ENCODE data around the gene DDR2.

DDR2 gene

GRCh38 chr1:162678439-162678838, 46.2 kb downstream of the DDR2 start:
- H3K36me3 ChIP-seq (ENCODE audit: control insufficient read depth, insufficient read depth, low read length) = no peaks in the 10 kb centered on the region
- no peak overlapping the region for H3K9ac ChIP-seq (ENCODE audit: low read length)
- no peaks in the 10 kb centered on the region for H3K4me1 ChIP-seq (ENCODE audit: control insufficient read depth, insufficient read depth, low read length)
- no peak overlapping the region for H3K4me3 ChIP-seq (ENCODE audit: low read length)
- H3K27me3 ChIP-seq (ENCODE audit: control insufficient read depth, insufficient read depth, low read length) = no peaks in the 10 kb centered on the region
- no peaks in the 10 kb centered on the region for H3K9me3 ChIP-seq (ENCODE audit: control insufficient read depth, low read length)

- no peaks in the 10 kb centered on the region for H3K4me1 ChIP-seq (ENCODE audit: control insufficient read depth, insufficient read depth, low read length)
These were observed 47.0 kb downstream of the DDR2 start for GRCh38 chr1:162679298-162679697.

GRCh38 chr1:162680419-162681121, 48.3 kb downstream of the DDR2 start:
- no peaks in the 10 kb centered on the region for H3K4me1 ChIP-seq (ENCODE audit: control insufficient read depth, insufficient read depth, low read length)
- H3K27me3 ChIP-seq (ENCODE audit: control insufficient read depth, insufficient read depth, low read length) = no peaks in the 10 kb centered on the region
- no peak overlapping the region for H3K9ac ChIP-seq (ENCODE audit: low read length)
- H3K36me3 ChIP-seq (ENCODE audit: control insufficient read depth, insufficient read depth, low read length) = no peaks in the 10 kb centered on the region
- no peak overlapping the region for H3K4me3 ChIP-seq (ENCODE audit: low read length)
- H3K9me3 ChIP-seq (ENCODE audit: control insufficient read depth, low read length) = no peaks in the 10 kb centered on the region

More at GRCh38 chr1:162679298-162679697, 47.0 kb downstream of the DDR2 start:
- Histone ChIP-seq H3K27me3 (ENCODE audit: control insufficient read depth, insufficient read depth, low read length) (no peaks in the 10 kb centered on the region), H3K36me3 (ENCODE audit: control insufficient read depth, insufficient read depth, low read length) (no peaks in the 10 kb centered on the region), H3K9me3 (ENCODE audit: control insufficient read depth, low read length) (no peaks in the 10 kb centered on the region), H3K9ac (ENCODE audit: low read length) (no peak overlapping the region), H3K4me3 (ENCODE audit: low read length) (no peak overlapping the region)

- no peaks in the 10 kb centered on the region for H3K4me1 ChIP-seq (ENCODE audit: control insufficient read depth, insufficient read depth, low read length)
- no peaks in the 10 kb centered on the region for H3K9me3 ChIP-seq (ENCODE audit: control insufficient read depth, low read length)
- H3K27me3 ChIP-seq (ENCODE audit: control insufficient read depth, insufficient read depth, low read length) = no peaks in the 10 kb centered on the region
- no peaks in the 10 kb centered on the region for H3K36me3 ChIP-seq (ENCODE audit: control insufficient read depth, insufficient read depth, low read length)
- H3K4me3 ChIP-seq (ENCODE audit: low read length) = no peak overlapping the region
- H3K9ac ChIP-seq (ENCODE audit: low read length) = no peak overlapping the region
These were observed 48.8 kb downstream of the DDR2 start for GRCh38 chr1:162681122-162681436.

- Histone ChIP-seq H3K9ac (ENCODE audit: low read length) (no peak overlapping the region), H3K27me3 (ENCODE audit: control insufficient read depth, insufficient read depth, low read length) (no peaks in the 10 kb centered on the region), H3K4me1 (ENCODE audit: control insufficient read depth, insufficient read depth, low read length) (no peaks in the 10 kb centered on the region), H3K9me3 (ENCODE audit: control insufficient read depth, low read length) (no peaks in the 10 kb centered on the region), H3K36me3 (ENCODE audit: control insufficient read depth, insufficient read depth, low read length) (no peaks in the 10 kb centered on the region), H3K4me3 (ENCODE audit: low read length) (no peak overlapping the region)
These were observed 49.8 kb downstream of the DDR2 start for GRCh38 chr1:162682013-162682419.

- Histone ChIP-seq H3K9ac (ENCODE audit: low read length) (no peak overlapping the region), H3K36me3 (ENCODE audit: control insufficient read depth, insufficient read depth, low read length) (no peaks in the 10 kb centered on the region), H3K9me3 (ENCODE audit: control insufficient read depth, low read length) (no peaks in the 10 kb centered on the region), H3K4me1 (ENCODE audit: control insufficient read depth, insufficient read depth, low read length) (no peaks in the 10 kb centered on the region), H3K4me3 (ENCODE audit: low read length) (no peak overlapping the region), H3K27me3 (ENCODE audit: control insufficient read depth, insufficient read depth, low read length) (no peaks in the 10 kb centered on the region)
These were observed 55.6 kb downstream of the DDR2 start for GRCh38 chr1:162687870-162688269.

GRCh38 chr1:162688521-162688920, 56.3 kb downstream of the DDR2 start:
- Histone ChIP-seq H3K36me3 (ENCODE audit: control insufficient read depth, insufficient read depth, low read length) (no peaks in the 10 kb centered on the region), H3K9ac (ENCODE audit: low read length) (no peak overlapping the region), H3K4me3 (ENCODE audit: low read length) (no peak overlapping the region), H3K27me3 (ENCODE audit: control insufficient read depth, insufficient read depth, low read length) (no peaks in the 10 kb centered on the region), H3K9me3 (ENCODE audit: control insufficient read depth, low read length) (no peaks in the 10 kb centered on the region), H3K4me1 (ENCODE audit: control insufficient read depth, insufficient read depth, low read length) (no peaks in the 10 kb centered on the region)

- Histone ChIP-seq H3K9ac (ENCODE audit: low read length) (no peak overlapping the region), H3K4me3 (ENCODE audit: low read length) (no peak overlapping the region), H3K36me3 (ENCODE audit: control insufficient read depth, insufficient read depth, low read length) (no peaks in the 10 kb centered on the region), H3K4me1 (ENCODE audit: control insufficient read depth, insufficient read depth, low read length) (no peaks in the 10 kb centered on the region), H3K27me3 (ENCODE audit: control insufficient read depth, insufficient read depth, low read length) (no peaks in the 10 kb centered on the region), H3K9me3 (ENCODE audit: control insufficient read depth, low read length) (no peaks in the 10 kb centered on the region)
These were observed 56.7 kb downstream of the DDR2 start for GRCh38 chr1:162688931-162689330.

- no peaks in the 10 kb centered on the region for H3K27me3 ChIP-seq (ENCODE audit: control insufficient read depth, insufficient read depth, low read length)
- H3K36me3 ChIP-seq (ENCODE audit: control insufficient read depth, insufficient read depth, low read length) = no peaks in the 10 kb centered on the region
- H3K4me3 ChIP-seq (ENCODE audit: low read length) = no peak overlapping the region
- H3K9me3 ChIP-seq (ENCODE audit: control insufficient read depth, low read length) = no peaks in the 10 kb centered on the region
- H3K4me1 ChIP-seq (ENCODE audit: control insufficient read depth, insufficient read depth, low read length) = no peaks in the 10 kb centered on the region
- H3K9ac ChIP-seq (ENCODE audit: low read length) = no peak overlapping the region
These were observed 57.7 kb downstream of the DDR2 start for GRCh38 chr1:162689745-162690671.

GRCh38 chr1:162690672-162691434, 58.6 kb downstream of the DDR2 start:
- no peak overlapping the region for H3K9ac ChIP-seq (ENCODE audit: low read length)
- H3K4me1 ChIP-seq (ENCODE audit: control insufficient read depth, insufficient read depth, low read length) = no peaks in the 10 kb centered on the region
- no peak overlapping the region for H3K4me3 ChIP-seq (ENCODE audit: low read length)
- no peaks in the 10 kb centered on the region for H3K9me3 ChIP-seq (ENCODE audit: control insufficient read depth, low read length)
- H3K36me3 ChIP-seq (ENCODE audit: control insufficient read depth, insufficient read depth, low read length) = no peaks in the 10 kb centered on the region
- H3K27me3 ChIP-seq (ENCODE audit: control insufficient read depth, insufficient read depth, low read length) = no peaks in the 10 kb centered on the region

GRCh38 chr1:162691999-162692575, 59.8 kb downstream of the DDR2 start:
- Histone ChIP-seq H3K9me3 (ENCODE audit: control insufficient read depth, low read length) (no peaks in the 10 kb centered on the region), H3K9ac (ENCODE audit: low read length) (no peak overlapping the region), H3K4me1 (ENCODE audit: control insufficient read depth, insufficient read depth, low read length) (peaks cover 10% of the 10 kb centered on the region), H3K36me3 (ENCODE audit: control insufficient read depth, insufficient read depth, low read length) (no peaks in the 10 kb centered on the region), H3K27me3 (ENCODE audit: control insufficient read depth, insufficient read depth, low read length) (no peaks in the 10 kb centered on the region), H3K4me3 (ENCODE audit: low read length) (no peak overlapping the region)
